ENCODE data around the gene RPS4Y1.
"Not testable (repeated sequence)": the region's sequence is repeated elsewhere in the genome, so short reads cannot be mapped to it uniquely, and the experiment has no call there.

The RPS4Y1 gene

GRCh38 chrY:2872234-2872633, 30.8 kb downstream of the RPS4Y1 start:
- DNase-seq (ENCODE audit: low read depth, low spot score); H3K27ac ChIP-seq: not testable (repeated sequence)

- no peak for DNase-seq (ENCODE audit: low read depth, low spot score)
- H3K27ac ChIP-seq = no peak overlapping the region
Measured at GRCh38 chrY:2874211-2874610, 32.8 kb downstream of the RPS4Y1 start.

- no peak for DNase-seq (ENCODE audit: low read depth, low spot score)
- no peak overlapping the region for H3K27ac ChIP-seq
Measured at GRCh38 chrY:2883561-2883960, 42.2 kb downstream of the RPS4Y1 start.

GRCh38 chrY:2885880-2886279, 44.5 kb downstream of the RPS4Y1 start:
- no peak for DNase-seq (ENCODE audit: low read depth, low spot score)
- no peak overlapping the region for H3K27ac ChIP-seq

- peak overlapping the region; percentile 95 for H3K27ac ChIP-seq
- peak; percentile 51 for DNase-seq (ENCODE audit: low read depth, low spot score)
Measured at GRCh38 chrY:2887386-2887785, 46.0 kb downstream of the RPS4Y1 start.

GRCh38 chrY:2887955-2888354, 46.6 kb downstream of the RPS4Y1 start:
- peak; percentile 59 for DNase-seq (ENCODE audit: low read depth, low spot score)
- H3K27ac ChIP-seq = peak overlapping the region; percentile 95

- no peak overlapping the region for H3K27ac ChIP-seq
- no peak for DNase-seq (ENCODE audit: low read depth, low spot score)
Measured at GRCh38 chrY:2893471-2893870, 52.1 kb downstream of the RPS4Y1 start.

GRCh38 chrY:2896050-2896449, 54.6 kb downstream of the RPS4Y1 start:
- DNase-seq (ENCODE audit: low read depth, low spot score) = no peak
- no peak overlapping the region for H3K27ac ChIP-seq

GRCh38 chrY:2907356-2907755, 66.0 kb downstream of the RPS4Y1 start:
- no peak overlapping the region for H3K27ac ChIP-seq
- no peak for DNase-seq (ENCODE audit: low read depth, low spot score)

GRCh38 chrY:2913066-2913815, 71.8 kb downstream of the RPS4Y1 start:
- H3K27ac ChIP-seq = no peak overlapping the region
- no peak for DNase-seq (ENCODE audit: low read depth, low spot score)

Measured in epithelial cell of prostate (primary cell).